NCI-H2081 (cell line): ENCODE measurements around the gene IFITM5.
"Not testable (repeated sequence)": the region's sequence is repeated elsewhere in the genome, so short reads cannot be mapped to it uniquely, and the experiment has no call there.

ENCODE experiments used
- DNase-seq, 2 experiments: peaks; one replicate each; lab custom pipeline; 2025; lab: John Stamatoyannopoulos, UW

The IFITM5 gene

DNA sequence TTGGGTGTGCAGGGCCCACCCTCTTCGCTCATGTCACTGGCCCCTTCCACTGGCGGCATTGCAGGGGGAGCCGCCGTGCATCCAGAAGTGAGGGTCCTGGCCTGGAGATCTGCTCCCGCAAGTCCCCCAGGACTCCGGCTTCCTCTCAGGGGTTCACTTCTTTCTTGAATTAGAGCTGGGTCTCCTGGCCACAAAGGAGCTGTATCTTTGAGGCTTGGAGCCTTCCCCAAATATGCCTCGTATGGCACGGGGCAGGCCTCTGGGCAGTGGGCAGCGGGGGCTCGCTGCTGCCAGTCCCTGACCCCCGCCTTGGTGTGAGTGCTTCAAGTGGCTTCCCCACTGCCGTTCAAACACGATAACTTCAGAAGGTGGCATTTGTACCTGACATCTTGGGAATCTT, 28.7 kb upstream of the IFITM5 start:
- DNase-seq, result no peak

DNA sequence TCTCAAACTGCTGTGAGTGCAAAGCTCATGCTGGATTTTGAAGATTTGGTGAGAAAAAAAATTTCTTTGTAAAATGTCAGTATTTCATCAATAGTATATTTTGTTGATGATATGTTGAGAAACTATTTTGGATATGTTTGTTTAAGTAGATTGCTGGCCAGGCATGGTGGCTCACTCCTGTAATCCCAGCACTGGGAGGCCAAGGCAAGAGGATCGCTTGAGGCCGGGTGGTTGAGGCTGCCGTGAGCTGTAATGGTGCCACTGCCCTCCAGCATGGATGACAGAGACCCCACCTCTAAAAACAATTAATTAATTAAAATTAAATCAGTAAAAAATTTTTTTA, 28.2 kb upstream of the IFITM5 start:
- DNase-seq, result no peak

DNA sequence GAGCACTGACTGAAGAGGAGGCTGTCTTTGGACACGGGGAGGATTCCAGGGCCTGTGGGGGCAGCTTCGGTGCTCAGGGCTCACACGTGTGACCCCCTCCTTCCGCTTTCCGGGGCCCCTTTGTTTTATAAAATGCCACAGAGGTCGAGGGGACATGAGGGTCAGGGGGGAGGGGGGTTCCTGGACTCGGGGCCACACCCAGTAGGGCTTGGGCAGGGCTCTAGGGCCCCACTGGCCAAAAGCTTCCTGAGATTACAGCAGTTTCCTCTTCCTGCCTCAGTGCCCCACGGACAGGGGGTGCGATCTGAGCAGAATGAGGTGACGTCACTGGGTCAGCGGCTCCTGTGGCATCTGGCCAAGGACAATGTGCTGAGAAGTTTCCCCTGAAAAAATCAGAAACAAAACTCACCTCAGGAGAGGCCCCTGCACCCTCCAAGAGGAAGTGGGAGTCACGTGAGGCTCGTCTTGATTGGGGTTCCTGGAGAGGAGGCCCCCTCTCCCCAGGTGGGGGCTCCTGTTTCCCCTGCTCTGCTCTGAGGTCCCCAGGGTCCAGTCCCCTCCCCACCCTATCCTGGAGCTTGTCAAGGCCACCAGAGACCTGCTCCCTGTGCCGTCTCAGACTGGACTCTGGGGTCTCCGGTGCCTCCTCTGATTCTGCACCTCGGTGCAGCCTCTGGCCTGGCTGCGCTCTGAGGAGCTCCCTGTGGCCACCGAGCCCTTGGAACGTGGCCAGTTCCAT, 27.7 kb upstream of the IFITM5 start:
- DNase-seq, result no peak

DNA sequence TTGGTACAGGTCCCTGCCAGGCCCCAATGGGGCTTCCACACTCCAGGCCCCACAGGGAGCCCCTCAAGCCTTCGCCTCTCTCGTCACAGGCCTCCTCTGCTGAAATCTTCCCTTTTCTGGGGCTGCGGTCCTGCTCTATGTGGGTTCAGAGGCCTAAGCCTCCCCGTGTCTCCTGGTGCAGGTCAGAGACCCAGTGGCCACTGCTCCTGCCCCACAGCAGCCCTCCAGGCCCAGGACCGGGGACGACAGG, 27.2 kb upstream of the IFITM5 start:
- DNase-seq, result no peak

DNA sequence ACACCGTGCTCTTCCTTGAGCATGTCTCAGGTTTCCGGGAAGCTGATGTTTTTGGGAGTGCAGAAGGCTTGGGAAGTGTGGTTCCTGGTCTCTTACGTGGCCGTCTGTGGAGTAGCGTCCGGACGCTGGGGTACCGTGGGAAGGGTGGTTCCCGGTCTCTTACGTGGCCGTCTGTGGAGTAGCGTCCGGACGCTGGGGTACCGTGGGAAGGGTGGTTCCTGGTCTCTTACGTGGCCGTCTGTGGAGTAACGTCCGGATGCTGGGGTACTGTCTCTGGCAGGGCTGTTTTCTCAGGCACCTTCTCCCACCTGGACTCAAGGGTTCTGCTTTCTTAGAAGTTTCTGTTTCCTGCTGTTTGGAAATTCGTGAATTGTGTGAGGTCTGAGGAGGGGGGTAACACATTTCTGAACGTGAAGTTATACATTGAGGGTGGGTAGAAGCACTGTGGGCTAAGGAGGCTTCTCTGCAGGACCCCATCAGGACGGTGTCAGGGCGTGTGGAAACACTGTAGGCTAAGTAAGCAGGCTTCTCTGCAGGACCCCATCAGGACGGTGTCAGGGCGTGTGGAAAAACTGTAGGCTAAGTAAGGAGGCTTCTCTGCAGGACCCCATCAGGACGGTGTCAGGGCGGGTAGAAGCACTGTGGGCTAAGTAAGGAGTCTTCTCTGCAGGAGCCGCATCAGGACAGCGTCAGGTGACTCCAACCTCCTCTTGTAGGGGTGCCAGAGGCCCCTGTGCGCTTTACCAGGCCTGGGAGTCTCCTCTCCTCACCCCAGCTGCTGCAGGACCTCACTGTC, 26.7 kb upstream of the IFITM5 start:
- DNase-seq, result no peak

DNA sequence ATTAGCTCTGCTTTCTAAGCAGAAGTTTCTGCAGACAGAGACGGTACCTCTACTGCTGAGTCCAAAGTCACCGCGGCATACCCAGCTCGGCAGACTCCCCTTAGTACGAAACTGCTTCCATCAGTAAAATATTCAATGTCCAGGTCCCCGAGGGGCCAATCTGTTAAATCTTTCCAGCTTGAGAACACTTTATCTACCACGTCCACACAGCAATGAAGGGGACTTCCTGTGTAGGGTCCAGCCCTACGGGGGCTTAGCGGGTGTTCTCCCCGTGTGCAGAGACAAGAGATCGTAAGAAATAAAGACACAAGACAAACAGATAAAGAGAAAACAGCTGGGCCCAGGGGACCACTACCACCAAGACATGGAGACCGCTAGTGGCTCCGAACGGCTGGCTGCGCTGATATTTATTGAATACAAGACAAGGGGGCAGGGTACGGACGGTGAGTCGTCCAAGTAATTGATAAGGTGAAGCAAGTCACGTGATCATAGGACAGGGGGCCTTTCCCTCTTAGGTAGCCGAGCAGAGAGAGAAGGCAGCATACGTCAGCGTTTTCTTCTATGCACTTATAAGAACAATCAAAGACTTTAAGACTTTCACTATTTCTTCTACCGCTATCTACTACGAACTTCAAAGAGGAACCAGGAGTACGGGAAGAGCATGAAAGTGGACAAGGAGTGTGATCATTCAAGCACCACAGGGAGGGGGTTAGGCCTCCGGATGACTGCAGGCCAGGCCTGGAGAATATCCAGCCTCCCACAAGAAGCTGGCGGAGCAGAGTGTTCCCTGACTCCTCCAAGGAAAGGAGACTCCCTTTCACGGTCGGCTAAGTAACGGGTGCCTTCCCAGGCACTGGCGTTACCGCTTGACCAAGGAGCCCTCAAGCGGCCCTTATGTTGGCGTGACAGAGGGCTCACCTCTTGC, 25.5 kb upstream of the IFITM5 start:
- not testable (repeated sequence) for DNase-seq

DNA sequence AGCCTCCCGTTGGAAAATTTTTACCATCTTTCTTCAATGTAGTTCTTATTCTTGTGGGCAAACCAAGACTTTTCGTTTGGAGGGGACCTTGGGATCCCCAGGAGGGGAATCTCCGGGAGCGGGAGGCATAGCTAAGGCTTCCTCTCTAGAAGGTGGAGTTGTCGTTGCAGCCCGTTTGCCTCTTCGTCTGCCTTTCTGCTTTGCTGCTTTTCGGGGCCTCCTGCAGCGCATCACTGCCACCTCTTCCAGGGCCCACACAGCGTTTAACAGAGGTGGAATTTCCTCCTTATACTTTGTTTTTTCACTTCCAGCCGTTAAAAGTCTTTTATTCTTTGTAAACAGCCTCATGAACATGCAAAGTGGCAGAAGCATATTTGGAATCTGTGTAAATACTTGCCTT, 24.8 kb upstream of the IFITM5 start:
- DNase-seq, result no peak

DNA sequence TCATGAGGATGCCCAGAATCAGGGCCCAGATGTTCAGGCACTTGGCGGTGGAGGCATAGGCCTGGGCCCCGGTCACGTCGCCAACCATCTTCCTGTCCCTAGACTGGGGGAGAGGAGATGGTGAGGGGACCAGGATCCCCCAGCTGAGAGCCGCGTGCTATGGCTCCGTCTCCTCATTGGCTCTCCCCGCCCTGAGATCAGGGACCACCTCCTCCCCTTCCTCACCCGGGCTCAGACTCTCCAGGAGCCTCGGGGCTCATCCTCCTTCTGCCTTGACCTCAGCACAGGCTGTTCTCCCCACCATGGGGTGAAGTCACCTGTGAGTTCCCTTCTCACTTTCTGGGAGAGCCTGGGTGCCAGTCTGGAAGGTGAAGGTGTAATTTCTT, 20.6 kb upstream of the IFITM5 start:
- DNase-seq, result not testable (repeated sequence)

DNA sequence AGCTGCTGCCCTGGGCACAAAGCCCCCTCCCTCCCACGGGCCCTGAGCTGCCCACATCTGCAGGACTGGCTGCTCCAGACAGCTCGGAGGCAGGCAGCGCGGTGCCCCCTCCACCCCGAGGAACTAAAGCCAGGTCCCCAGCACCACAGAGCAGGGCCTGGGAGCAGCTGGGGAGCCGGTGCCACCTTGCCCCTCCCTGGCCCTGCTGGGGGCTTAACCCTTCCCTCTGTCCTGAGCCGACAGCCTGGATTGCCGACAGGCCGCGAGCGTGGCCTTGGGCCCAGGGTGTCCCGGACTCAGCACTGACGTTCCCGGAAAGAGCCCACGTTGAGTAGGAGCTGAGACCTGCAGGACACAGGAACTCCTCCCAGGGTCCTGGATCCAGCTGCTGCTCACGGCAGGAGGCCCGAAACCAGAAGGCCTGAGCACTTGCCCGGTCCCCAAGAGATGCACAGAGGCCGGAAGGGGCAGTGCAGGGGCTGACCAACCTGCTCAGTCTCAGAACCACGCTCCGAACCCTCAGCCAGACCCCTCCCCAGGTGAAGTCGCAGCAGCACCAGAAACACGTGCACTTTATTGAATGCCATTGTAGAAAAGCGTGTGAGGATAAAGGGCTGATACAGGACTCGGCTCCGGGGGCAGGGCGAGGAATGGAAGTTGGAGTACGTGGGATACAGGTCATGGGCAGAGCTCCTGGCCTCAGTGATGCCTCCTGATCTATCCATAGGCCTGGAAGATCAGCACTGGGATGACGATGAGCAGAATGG, 20.0 kb upstream of the IFITM5 start:
- not testable (repeated sequence) for DNase-seq

DNA sequence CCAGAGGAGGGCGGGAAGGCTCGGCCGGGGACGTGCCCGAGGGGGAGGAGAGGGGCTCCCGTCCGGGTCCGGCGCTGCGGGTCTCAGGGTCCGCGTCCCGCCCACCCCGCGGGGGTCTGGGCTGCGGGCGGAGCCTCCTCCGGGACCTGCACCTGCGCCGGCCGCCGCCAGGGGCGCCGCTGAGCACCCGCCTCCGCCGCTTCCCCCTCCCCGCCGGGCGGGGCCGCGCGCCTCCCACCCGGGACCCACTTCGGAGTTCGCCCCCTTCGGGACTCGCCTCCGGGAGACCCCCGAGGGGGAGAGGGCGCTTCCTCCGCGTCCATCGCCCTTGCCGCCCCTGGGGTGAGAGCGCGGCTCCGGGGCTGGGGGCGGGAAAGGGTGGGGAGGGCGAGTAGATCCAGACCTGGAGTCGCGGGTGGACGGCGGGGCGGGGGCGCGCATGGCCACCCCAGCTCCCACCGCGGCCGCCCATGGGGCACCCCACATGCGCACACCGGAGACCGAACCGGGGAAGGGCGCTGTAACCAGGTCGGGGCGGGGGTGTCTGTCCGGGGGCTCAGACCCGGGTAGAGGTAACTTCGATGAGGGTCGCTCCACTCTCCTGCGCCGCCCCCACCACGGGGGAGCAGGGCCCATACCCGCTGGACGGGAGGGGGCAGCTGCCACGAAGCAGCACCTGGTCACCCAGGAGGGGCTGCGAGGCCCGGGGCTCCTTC, 19.2 kb upstream of the IFITM5 start:
- not testable (repeated sequence) for DNase-seq

DNA sequence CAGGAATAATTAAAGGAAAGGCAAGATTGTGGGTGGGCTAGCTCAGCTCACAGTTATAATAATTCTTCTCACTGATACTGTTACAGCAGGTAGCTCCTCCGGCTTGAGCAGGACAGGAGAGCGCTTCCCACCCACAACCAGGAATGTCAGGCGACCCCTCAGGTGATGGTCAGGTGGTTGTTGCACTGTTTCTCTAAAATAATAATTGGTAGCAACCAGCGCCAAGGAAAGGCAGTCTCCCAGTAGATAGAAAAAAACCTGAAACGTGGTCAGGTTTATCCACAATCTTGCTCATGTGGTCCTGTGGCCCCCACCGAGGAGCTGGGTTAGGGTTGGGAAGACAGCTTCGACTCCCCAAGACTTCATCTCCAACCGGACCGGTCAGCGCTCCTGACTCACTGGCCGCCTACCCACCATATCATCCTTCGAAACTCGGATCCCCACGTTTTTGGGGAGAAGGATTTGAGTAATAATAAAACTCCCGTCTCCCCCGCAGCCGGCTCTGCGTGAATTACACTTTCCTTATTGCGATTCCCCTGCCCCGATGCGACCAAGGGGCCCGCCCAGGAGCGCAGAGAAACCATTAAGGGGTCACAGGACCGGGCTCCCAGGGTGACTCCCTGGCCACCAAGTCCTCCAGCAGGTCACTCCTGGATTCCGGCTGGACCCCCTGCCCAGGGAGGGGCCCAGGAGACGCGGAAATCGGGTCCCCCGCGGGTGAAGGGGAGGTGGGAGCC, 18.5 kb upstream of the IFITM5 start:
- not testable (repeated sequence) for DNase-seq

DNA sequence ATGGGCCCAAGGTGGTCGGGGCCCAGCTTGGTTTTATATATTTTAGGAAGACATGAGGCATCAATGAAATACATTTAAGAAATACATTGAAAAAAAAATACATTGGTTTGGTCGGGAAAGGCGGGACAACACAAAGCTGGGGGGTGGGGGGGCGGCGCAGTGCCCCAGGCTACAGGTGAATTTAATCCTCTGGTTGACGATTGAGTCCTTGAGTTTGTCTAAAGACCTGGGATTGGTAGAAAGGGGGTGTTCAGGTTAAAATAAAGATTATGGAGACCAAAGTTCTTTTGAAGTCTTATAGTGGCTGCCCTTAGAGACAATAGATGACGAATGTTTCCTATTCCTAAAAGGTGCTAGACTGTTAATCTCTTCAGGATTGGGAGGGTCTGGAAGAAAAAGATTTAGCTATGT, 17.6 kb upstream of the IFITM5 start:
- DNase-seq, result no peak

DNA sequence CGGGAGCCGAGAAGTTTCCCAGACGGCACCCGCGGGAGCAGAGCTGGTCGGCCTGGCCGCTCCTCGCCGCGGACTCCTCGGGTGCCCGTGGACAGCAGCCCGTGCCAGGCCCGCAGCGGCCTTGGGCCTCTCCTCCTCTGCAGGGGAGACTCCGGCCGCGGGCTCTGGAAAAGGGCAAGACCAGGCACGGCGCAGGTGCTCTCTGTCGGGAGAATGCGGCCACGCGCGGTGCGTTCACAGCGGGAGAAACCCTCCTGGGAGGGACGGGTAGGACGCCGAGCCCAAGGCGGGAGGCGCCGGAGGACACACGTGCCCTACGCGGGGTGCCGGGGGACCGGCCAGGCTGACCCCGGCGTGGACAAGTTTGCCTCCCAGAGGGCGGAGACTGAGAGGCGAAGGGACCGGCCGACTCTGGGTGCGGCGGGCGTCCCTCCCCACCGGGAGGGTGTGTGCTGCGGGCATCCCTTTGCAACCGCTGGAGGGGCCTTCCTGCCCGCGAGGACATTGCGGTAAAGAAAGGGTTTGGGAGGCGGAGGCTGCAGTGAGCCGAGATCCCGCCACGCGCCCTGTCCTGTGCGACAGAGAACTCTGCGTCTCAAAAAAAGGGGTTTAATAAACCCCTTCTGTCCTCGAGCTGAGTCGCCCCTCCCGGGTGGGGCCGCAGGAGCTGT, 16.8 kb upstream of the IFITM5 start:
- DNase-seq, result no peak

DNA sequence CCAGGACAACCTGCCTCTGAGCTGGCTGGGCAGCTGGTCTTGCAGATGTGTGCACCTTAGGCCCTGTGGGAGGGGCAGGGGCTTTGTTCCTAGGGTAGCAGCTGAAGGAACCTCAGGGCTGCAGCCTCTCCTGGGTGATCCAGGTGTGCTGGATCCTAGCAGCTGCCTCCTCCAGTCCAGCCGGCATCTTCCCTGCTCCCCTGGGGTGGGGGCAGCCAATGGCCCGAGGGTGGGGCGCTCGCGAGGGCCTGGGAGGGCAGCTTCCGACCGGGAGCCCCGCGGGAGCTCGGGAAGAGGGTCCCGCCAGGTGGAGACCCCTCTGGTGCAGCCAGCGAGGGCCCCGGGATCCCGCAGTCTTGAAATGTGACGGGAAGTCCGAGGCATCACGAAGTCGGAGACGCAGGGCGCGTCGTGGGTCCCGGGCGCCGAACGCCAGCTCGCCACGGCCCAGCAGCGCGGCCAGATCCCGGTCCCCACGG, 16.2 kb upstream of the IFITM5 start:
- no peak for DNase-seq

DNA sequence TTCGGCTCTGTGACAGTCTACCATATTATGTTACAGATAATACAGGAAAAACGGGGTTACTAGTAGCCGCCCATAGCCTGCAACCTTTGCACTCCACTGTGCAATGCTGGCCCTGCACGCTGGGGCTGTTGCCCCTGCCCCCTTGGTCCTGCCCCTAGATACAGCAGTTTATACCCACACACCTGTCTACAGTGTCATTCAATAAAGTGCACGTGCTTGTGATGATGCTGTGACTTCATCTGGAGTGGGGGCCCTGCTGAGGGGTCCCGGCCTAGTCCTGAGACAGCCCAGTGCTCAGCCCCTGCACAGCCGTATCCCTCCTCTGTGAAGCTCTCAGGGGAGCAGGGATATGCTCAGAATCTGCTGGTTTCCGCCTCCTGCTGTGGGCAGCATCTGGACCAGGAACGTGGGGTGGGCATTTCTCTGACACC, 15.7 kb upstream of the IFITM5 start:
- DNase-seq, result no peak

DNA sequence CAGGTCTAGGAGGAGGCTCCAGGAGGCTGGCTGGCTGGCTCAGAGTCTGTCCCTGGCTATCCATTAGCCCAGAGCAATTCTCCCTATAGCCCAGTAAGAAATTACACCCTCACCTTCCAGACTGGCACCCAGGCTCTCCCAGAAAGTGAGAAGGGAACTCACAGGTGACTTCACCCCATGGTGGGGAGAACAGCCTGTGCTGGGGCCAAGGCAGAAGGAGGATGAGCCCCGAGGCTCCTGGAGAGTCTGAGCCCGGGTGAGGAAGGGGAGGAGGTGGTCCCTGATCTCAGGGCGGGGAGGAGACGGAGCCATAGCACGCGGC, 15.2 kb upstream of the IFITM5 start:
- DNase-seq, result not testable (repeated sequence)

DNA sequence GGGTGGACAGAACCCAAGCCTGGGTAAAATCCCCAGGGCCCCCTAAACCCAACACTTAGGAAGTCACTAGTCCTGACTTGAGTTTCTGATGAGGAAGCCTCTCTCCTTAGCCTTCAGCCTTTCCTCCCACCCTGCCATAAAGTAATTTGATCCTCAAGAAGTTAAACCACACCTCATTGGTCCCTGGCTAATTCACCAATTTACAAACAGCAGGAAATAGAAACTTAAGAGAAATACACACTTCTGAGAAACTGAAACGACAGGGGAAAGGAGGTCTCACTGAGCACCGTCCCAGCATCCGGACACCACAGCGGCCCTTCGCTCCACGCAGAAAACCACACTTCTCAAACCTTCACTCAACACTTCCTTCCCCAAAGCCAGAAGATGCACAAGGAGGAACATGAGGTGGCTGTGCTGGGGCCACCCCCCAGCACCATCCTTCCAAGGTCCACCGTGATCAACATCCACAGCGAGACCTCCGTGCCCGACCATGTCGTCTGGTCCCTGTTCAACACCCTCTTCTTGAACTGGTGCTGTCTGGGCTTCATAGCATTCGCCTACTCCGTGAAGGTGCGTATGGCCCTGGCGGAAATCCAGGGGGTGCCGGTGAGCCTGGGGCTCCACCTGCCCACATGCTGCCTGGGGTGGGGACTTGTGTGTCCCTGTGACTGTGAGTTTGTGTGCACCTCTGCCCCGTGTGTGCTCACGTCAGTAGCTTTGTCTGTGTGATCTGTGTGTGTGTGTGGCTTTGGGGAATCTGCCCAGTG, 14.6 kb upstream of the IFITM5 start, which contains the start of gene IFITM1:
IFITM1 (plus strand) TSS at position 254 of the 767 bp plus-strand sequence; CDS start at position 385, 131 bp downstream.
- DNase-seq, result no peak

DNA sequence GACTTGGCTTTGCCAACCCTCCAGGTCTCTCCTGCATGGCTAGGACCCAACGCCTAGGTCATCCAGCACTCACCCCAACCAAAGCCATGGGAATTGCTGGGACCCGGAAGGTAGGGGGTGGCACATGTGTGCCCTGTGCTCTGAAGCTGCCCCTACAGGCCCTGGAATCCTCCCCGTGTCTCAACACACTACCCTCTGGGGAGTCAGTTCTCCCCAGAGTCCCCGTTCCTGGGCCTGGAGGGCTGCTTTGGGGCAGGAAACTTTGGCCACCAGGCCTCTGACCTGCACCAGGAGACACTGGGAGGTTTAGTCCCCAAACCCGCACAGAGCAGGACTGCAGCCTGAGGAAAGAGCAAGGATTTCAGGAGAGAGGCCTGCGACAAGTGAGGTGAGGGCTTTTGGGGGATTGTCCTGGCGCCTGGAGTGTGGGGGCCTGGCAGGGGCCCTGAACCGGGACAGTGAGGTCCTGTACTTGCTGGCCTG, 14.0 kb upstream of the IFITM5 start:
- no peak for DNase-seq
